Esophagus (tissue), 2 donors: ENCODE results near the gene NMUR1. TPM values are rescaled to one million over a fixed set of nuclear protein-coding genes. Genes with fewer than 3 reads are reported as not detected.

Experiments used
- H3K27ac ChIP-seq, 2 donors: one replicate each; pipeline ENCODE4 v1.5.1; 2013; ENCODE audit warnings: low read depth in 2 of 2, mild to moderate bottlenecking in 2 of 2, inconsistent platforms in 1 of 2, low read length in 1 of 2, moderate library complexity in 1 of 2
- H3K27me3 ChIP-seq, 2 donors: one replicate each; pipeline ENCODE4 v1.6.1; 2013; ENCODE audit warnings: low read length in 2 of 2, control low read depth in 1 of 2, mild to moderate bottlenecking in 1 of 2; ENCODE audit not compliant: insufficient read depth in 2 of 2, control insufficient read depth in 1 of 2
- H3K36me3 ChIP-seq, 2 donors: one replicate each; pipeline ENCODE4 v1.6.1; 2013; ENCODE audit warnings: low read length in 1 of 2; ENCODE audit not compliant: control insufficient read depth in 2 of 2, insufficient read depth in 2 of 2
- H3K4me1 ChIP-seq, 2 donors: one replicate each; pipeline ENCODE4 v1.6.1; 2013; ENCODE audit warnings: low read length in 1 of 2; ENCODE audit not compliant: control insufficient read depth in 2 of 2, insufficient read depth in 2 of 2
- H3K4me3 ChIP-seq, 2 donors: one replicate each; pipeline ENCODE4 v1.5.1; 2013; ENCODE audit warnings: low read length in 2 of 2, mild to moderate bottlenecking in 2 of 2, low read depth in 1 of 2, moderate library complexity in 1 of 2
- H3K9me3 ChIP-seq, 2 donors: one replicate each; pipeline ENCODE4 v1.6.1; 2013; ENCODE audit warnings: mild to moderate bottlenecking in 2 of 2, low read depth in 1 of 2, low read length in 1 of 2, moderate library complexity in 1 of 2; ENCODE audit not compliant: control insufficient read depth in 2 of 2, insufficient read depth in 1 of 2
- WGBS, 2 donors: extraction: QIAGEN DNeasy Blood & Tissue Kit; methylation state at CpG; one replicate each; pipeline ENCODE4 v1.1.7; 2013; 5-methylcytosine and 5-hydroxymethylcytosine counted together
- polyA plus RNA-seq, 2 donors: library from polyadenylated mRNA; stranded (reverse); fragments of 200-250 nt; gene quantifications; one replicate each; pipeline ENCODE4 v1.2.3, GENCODE V29; 2013
- donor health status: healthy with polysubstance abuse.
- donor health status: Bipolar disorder and iron deficiency.

NMUR1 gene
- polyA plus RNA-seq, 2 donors = 0.33 to 0.47 TPM

- Histone ChIP-seq H3K4me3 (no peak overlapping the region), H3K27me3 (no peaks in the 10 kb centered on the region), H3K4me1 (no peaks in the 10 kb centered on the region), H3K27ac (no peak overlapping the region), H3K36me3 (no peaks in the 10 kb centered on the region), H3K9me3 (no peaks in the 10 kb centered on the region)
- WGBS, 2 donors = 87 to 88% methylated on average over 7 of the region's 7 CpGs
Observed at GRCh38 chr2:231490801-231491200, 39.4 kb downstream of the NMUR1 start.

- Histone ChIP-seq H3K4me1 (no peaks in the 10 kb centered on the region), H3K27me3 (no peaks in the 10 kb centered on the region), H3K4me3 (no peak overlapping the region), H3K9me3 (no peaks in the 10 kb centered on the region), H3K36me3 (no peaks in the 10 kb centered on the region), H3K27ac (no peak overlapping the region)
- WGBS, 2 donors = 87 to 89% methylated on average over 14 of the region's 14 CpGs
Observed at GRCh38 chr2:231489990-231490389, 40.3 kb downstream of the NMUR1 start.

- H3K27ac ChIP-seq = no peak overlapping the region
- no peaks in the 10 kb centered on the region for H3K9me3 ChIP-seq
- H3K27me3 ChIP-seq = no peaks in the 10 kb centered on the region
- no peaks in the 10 kb centered on the region for H3K4me1 ChIP-seq
- WGBS, 2 donors = 78 to 85% methylated on average over 5 of the region's 5 CpGs
- H3K4me3 ChIP-seq = no peak overlapping the region
- no peaks in the 10 kb centered on the region for H3K36me3 ChIP-seq
Observed at GRCh38 chr2:231488331-231488730, 41.9 kb downstream of the NMUR1 start.

GRCh38 chr2:231486851-231487596 lies 43.2 kb downstream of the NMUR1 start:
- Histone ChIP-seq H3K9me3 (no peaks in the 10 kb centered on the region), H3K27me3 (no peaks in the 10 kb centered on the region), H3K4me1 (peaks cover 0 to 3% of the 10 kb centered on the region in 2 donors), H3K4me3 (no peak overlapping the region), H3K36me3 (no peaks in the 10 kb centered on the region), H3K27ac (no peak overlapping the region)
- 89 to 91% methylated on average over 6 of the region's 6 CpGs for WGBS, 2 donors

- Histone ChIP-seq H3K4me1 (peaks cover 0 to 3% of the 10 kb centered on the region in 2 donors), H3K27me3 (no peaks in the 10 kb centered on the region), H3K4me3 (peak overlapping the region; percentile 54 to 67), H3K36me3 (no peaks in the 10 kb centered on the region), H3K27ac (peak overlapping the region; percentile 73 to 81), H3K9me3 (no peaks in the 10 kb centered on the region)
- 51 to 61% methylated on average over 53 to 65 of the region's 65 CpGs for WGBS, 2 donors
Observed at GRCh38 chr2:231483398-231484329, 46.6 kb downstream of the NMUR1 start.

DNA sequence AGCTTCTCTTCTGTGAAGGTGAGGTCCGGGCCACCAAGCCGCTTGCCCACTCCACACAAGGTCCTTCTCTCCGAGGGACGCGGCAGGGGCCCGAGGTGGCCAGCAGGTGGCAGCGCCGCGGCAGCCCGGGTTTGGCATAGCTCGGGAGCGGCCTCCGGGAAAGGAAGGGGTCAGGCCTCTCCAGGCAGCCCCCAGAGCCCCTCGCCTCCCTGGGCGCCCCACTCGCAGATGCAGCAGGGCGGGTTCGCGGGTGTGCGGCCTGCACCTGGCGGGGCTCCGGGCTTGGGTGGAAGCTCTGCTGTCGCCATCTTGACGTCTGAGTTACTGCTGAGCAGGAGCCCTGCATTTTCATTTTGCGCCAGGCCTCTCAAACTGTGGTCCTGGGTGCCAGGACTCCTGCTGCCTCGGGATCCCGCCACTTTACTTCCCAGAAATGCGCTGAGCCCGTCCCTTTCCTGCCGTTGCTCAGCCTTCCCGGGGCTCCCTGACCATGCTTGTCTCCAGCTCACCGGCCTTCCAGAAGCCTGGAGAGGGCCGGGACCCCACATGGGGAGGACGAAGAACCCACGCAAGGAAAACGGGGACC lies 47.3 kb downstream of the NMUR1 start:
- H3K27ac ChIP-seq = peak overlapping the region; percentile 73 to 81
- H3K4me1 ChIP-seq = peaks cover 0 to 3% of the 10 kb centered on the region in 2 donors
- no peaks in the 10 kb centered on the region for H3K27me3 ChIP-seq
- H3K36me3 ChIP-seq = no peaks in the 10 kb centered on the region
- H3K4me3 ChIP-seq = peak overlapping the region; percentile 54 to 67
- 15 to 18% methylated on average over 35 to 36 of the region's 36 CpGs for WGBS, 2 donors
- no peaks in the 10 kb centered on the region for H3K9me3 ChIP-seq

DNA sequence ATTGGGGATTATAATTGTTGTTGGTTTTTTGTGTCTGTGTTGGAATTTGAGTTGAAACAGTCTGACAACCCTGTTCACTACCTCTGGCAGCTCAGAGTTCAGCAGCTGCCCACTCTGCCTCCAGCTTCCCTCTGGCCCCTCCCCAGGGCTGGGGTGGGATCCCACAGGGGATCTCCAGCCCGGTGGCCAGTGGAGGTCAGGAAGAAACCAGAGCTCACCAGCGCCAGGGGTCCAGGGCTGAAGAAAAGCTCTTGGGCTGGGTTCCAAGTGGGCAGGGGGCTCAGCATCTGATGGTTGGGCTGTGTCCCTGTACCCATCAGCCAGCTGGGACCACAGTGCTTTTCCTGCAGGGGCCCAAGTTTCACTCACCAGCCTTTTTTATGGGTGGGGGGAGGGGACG lies 49.5 kb downstream of the NMUR1 start:
- no peaks in the 10 kb centered on the region for H3K27me3 ChIP-seq
- H3K27ac ChIP-seq = no peak overlapping the region
- H3K36me3 ChIP-seq = no peaks in the 10 kb centered on the region
- H3K4me3 ChIP-seq = no peak overlapping the region
- peaks cover 0 to 3% of the 10 kb centered on the region in 2 donors for H3K4me1 ChIP-seq
- WGBS, 2 donors = 76 to 77% methylated on average over 3 of the region's 3 CpGs
- no peaks in the 10 kb centered on the region for H3K9me3 ChIP-seq

DNA sequence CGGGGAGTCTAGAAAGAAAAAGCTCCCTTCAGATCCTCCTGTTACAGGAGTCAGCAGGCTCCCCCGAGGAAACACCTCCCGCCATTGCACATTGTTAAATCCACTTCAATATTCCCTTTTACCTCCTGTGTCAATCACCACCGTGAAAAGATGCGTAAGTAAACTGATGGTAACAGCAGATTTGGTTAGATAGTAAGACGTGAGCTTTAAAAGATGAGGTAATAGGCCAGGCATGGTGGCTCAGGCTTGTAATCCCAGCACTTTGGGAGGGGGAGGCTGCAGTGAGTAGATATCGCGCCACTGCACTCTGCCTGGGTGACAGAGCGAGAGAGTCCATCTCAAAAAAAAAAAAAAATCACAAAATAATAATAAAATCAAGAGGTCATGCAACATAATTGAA lies 50.8 kb downstream of the NMUR1 start:
- peaks cover 0 to 3% of the 10 kb centered on the region in 2 donors for H3K4me1 ChIP-seq
- H3K36me3 ChIP-seq = no peaks in the 10 kb centered on the region
- no peaks in the 10 kb centered on the region for H3K27me3 ChIP-seq
- no peak overlapping the region for H3K27ac ChIP-seq
- no peaks in the 10 kb centered on the region for H3K9me3 ChIP-seq
- H3K4me3 ChIP-seq = no peak overlapping the region
- 90 to 93% methylated on average over 9 of the region's 9 CpGs for WGBS, 2 donors

GRCh38 chr2:231476920-231477319 lies 53.3 kb downstream of the NMUR1 start:
- no peaks in the 10 kb centered on the region for H3K9me3 ChIP-seq
- H3K27me3 ChIP-seq = no peaks in the 10 kb centered on the region
- H3K4me3 ChIP-seq = no peak overlapping the region
- no peaks in the 10 kb centered on the region for H3K4me1 ChIP-seq
- WGBS, 2 donors = 73 to 79% methylated on average over 3 of the region's 3 CpGs
- no peak overlapping the region for H3K27ac ChIP-seq
- no peaks in the 10 kb centered on the region for H3K36me3 ChIP-seq
